Measurements from ENCODE around the gene CDH22.

CDH22 gene, protein sequence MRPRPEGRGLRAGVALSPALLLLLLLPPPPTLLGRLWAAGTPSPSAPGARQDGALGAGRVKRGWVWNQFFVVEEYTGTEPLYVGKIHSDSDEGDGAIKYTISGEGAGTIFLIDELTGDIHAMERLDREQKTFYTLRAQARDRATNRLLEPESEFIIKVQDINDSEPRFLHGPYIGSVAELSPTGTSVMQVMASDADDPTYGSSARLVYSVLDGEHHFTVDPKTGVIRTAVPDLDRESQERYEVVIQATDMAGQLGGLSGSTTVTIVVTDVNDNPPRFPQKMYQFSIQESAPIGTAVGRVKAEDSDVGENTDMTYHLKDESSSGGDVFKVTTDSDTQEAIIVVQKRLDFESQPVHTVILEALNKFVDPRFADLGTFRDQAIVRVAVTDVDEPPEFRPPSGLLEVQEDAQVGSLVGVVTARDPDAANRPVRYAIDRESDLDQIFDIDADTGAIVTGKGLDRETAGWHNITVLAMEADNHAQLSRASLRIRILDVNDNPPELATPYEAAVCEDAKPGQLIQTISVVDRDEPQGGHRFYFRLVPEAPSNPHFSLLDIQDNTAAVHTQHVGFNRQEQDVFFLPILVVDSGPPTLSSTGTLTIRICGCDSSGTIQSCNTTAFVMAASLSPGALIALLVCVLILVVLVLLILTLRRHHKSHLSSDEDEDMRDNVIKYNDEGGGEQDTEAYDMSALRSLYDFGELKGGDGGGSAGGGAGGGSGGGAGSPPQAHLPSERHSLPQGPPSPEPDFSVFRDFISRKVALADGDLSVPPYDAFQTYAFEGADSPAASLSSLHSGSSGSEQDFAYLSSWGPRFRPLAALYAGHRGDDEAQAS

DNA sequence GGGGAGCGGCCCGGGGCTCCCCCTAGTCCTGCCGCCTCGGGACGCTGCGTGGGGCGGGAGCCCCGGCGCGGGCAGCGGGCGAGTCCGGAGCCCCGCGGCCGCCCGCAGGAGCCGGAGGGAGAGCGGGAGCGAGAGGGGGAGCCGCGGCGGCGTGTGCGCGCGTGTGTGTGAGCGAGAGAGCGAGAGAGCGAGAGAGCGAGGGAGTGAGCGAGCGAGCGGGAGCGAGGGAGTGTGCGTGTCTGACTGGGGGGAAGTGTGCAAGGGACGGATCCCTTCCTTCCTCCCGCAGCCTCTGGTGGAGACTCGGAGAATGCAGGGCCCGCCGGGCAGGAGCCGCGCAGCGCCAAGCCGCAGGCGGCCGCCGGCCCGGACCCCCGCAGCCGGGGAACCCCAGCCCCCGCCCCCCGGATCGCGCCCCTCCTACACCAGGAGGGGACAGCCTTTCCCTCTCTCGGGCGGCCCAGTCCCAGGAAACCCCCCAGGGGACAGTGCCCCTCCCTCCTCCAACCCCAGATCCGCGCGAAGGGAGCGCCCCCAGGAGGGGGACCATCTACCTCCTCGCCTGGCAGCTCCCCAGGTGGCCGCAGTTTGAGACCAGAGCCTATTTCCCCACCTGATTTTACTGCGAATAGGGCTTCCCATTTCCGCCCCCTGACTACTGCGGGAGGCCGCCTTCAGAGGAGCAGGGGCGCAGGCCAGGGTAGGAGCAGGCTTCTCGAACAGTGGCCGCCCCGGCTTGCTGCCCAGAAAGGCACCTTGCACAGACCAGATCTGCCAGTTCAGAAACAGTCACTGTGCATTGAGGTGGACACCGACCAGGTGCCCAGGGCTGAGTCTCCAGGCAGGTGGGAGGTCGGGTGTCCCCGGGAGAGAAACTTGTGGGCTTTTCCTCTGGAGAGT is at the start of gene CDH22:
Gene CDH22 (minus strand): TSS at position 241 of the 900 bp plus-strand sequence. CDS start 57,204 bp downstream, outside the sequence.
- no peak for DNase-seq

DNA sequence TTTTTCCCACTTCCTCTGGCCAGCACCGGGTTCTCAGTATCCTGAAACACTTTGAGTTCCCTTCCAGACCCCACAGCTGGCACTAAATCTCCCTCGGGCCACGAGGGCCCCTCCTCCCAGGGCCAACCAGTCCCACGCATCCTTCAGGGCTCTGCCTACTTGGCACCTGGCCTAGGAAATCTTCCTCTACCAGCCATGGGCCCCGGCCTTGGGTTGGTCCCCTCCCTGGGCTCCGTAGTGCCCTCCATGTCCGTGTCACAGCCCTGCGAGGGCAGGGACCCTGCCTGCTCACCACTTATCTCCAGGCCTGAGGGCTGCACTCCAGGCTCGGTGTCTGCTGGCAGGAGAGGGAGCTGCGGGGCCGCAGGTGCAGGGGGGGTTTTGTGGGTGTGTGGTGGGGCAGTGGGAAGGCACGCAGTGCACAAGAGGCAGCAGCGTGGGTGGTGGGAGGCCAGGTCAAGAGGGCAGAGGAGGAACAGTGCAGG is 48.8 kb upstream of the CDH22 start:
- no peak for DNase-seq

DNA sequence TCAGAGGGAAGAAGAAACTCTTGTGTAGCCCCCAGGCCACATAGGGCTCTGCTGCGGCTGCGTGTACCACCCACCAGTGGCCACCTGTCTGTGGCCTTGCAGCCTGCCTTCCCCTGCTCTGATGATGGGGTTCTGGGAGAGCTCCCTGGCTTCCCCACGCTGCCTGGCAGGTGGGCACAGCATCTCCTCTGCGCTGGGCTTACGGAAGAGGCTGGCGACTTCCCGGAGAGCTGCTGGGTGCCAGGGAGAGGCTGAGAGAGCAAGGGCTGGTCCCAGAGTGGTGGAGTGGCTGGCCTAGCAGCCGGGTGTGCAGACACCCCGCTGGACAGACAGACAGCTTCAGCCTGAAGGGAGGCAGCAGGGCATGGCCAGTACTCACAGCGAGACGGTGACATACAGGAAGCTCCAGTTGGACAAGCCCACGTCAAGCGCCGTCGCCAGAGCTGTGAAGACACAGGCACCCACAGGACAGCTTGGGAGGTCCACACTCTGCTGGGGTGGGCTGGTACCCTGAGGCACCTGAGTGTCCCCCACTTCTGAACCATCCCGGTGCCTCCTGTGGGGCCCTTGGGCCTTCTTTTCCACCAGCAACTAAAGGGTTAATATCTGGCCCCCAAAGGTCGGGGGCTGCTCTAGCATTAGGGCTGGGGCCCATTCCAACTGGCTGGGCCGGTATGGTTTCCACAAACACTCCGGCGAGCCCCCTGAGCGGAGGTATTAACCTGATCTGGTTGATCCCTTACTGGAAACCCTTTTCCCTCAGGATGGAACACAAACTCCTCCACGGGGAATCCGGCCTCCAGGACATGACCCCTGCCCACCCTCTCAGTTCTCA is 48.1 kb upstream of the CDH22 start:
- no peak for DNase-seq

DNA sequence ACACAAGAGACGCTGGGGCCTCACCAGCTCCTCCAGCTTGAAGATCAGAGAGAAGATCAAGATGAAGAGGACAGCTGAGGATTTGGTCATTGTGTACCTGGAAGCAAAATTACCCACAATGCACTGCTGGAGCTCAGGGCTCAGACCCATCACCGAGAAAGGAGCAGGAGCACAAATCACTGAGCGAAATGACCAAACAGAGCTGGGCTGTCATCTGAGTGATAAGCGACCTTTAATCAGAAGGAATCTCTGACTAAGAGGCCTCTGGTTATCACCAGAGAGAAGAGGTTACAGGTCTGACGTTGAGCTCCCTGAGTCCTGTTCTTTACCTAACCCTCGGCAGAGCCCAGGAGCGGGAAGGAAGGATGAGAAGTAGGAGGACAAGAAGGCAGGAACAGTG is 47.5 kb upstream of the CDH22 start:
- no peak for DNase-seq

DNA sequence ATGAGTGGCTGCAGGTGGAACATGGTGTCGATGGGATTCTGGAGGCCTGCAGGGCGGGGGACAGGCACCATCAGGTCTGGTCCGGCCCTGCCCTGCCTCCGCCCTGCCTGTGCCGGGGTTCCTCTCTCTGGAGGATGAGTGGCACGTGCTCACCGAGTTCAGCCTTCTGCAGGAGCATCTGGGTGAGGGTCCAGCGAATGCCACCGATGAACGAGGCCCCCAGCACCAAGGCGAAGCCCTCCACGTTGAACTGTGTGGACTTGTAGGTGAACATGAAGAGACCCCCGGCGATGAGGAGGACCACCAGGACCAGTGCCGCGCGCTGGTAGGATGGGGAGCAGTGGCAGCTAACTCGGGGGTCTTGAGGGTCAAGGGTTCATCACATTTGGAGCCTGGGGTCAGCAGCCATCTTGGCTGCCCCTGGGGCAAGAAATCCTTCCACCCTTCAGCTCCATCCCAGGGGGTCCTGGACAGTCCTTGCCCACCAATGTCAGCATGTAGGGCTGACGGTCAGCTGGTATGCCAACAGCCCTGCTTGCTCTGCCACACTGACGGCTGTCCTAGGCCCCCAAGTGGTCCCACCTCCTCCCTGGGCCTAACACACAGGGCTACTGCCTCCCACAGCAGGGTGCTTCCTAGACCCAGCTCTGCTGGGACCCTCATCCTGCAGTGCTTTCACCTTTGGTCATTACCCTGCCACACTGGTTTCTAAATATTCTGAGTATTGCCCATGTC is 46.8 kb upstream of the CDH22 start:
- no peak for DNase-seq

DNA sequence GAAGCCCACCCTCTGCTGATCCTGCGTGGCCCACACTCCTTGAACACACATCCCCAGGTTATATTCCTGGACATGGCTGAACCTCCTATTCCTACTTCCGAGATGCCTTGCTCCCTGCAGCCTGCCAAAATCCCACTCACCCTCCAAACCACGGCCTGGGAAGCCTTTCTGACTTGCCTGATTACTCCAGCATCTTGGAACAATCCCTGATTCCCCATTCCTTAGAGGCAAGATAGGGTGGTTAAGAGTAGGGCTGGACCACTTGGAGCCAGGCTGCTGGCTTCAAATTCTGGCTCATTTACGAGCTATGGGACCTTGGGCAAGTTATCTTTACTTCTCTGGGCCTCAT is 45.9 kb upstream of the CDH22 start:
- no peak for DNase-seq

DNA sequence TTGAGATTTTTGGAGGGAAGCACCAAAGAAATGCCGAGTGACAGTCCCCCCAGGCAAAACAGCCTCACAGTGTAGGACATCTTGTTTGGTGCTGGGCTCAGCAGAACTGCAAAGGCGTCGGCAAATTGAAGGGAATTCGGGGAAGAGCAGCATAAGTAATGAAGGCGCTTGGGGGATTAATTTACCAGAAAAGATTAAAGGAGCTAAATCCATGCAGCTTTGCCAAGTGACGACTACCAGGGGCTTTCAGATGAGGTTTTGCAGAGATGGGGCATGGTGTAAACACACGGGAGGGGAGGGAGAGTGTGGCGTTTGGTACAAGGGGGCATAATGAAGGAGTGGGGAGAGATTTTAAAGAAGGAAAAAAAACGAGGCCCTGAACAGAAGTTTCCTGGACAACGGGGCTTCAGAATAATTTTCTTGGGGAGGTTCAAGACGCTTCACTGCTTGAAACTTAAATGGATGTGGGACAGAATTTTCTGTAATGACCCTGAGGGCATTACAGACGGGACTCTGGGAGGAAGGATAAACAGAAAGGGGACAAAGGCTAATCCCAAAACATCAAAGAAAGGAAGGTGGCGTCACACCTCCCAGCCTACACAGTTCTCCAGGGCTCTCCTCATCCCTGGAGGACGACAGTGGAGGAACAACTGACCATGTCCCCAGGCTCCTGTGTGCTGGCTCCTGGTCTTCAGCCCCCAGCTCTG is 45.4 kb upstream of the CDH22 start:
- no peak for DNase-seq

DNA sequence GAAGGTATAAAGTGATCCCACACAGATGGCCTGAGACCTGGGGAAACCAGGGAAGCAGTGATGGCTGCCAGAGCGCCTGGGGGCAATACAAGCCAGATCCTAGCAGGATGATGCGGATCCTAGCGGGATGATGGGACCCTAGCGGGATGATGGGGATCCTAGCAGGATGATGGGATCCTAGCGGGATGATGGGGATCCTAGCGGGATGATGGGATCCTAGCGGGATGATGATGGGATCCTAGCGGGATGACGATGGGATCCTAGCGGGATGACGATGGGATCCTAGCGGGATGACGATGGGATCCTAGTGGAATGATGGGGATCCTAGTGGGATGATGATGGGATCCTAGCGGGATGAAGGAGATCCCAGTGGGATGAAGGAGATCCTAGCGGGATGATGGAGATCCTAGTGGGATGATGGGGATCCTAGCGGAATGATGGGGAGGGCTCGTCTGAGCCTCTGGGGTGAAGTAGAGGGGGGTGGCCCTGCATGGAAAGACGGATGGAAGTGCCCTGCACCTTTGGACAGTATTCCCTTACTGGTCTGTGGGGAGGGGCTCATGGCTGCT is 44.2 kb upstream of the CDH22 start:
- DNase-seq, result no peak

DNA sequence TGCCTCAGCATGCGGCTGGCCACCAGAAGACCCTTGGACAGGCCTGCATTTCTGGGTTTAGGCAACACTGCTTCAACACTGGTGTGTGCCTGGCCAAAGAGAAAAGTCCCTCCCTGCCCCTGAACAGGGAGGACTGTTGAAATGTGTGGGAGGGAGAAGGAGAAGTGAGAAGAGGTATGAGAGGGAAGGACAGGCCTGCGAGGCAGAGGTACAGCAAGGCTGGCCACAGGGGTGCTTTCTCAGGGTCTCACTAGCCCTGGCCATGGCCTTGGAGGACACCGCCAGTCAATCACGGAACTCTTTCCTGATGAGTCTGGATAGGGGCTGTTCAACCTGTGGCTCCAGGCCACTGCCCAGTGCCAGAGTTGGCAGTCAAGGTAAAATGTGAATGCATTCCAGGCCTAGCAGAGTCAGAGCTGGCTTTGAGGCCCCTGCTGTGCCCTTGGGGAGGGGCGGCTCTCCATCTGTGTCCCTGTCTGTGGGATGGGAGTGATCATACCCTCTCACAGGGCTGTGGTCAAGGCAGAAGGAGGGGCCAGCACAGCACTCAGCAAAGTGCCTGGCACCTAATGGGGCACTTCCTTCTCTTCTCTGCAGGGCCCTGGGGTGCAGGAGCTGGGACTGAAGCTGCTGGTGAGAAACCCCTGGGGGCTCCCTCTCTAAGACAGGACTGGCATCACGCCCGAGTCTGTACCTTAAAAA is 43.2 kb upstream of the CDH22 start:
- no peak for DNase-seq

DNA sequence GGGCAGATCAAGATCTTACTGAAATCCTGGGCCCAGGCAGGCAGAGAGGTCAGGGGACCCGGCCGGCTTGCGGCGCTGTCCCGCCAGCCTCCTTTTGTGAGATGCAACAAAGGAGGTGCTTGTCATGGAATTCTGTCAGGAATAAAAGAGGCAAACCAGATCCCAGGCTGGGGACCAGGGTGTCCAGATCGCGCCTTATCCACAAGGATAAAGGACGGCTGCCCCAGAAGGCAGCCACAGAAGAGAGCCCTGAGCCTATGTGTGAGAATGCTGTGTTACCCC is 42.6 kb upstream of the CDH22 start:
- no peak for DNase-seq

DNA sequence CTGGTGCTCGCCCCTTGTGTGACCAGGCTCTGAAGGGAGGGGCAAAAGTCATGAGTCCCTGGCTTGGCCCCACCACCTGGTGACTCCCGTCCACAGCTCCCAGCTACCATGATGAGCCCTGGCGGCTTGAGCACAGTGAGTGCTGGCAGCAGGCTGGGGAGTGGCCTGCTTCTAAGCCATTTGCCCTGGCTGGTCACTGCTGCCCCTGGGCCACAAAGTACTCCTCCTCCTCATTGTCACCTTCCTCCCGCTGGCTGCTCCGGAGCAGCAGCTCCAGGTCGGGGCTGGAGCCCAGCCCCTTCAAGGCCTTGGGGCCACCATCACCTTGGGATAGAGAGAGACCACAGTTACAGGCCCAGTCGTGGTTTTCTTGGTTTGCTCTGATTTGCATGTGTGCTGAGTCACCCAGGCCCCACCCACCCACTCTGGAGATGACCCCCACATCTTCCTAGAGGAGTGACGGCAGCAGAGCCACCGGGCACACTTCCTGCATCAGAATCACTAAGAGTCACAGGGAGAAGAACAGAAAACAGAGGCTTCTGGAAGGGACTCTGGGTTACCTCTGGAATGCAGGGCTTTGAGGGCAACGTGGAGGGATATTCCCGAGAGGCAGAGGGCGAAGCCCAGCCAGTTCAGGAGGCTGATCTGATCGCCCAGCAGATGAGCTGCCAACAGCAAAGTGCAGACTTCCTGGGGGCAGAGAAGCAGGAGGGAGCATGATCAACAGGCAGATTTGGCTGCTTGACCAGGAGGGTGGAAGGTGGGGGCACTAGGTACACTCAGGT is 42.1 kb upstream of the CDH22 start:
- DNase-seq, result no peak

DNA sequence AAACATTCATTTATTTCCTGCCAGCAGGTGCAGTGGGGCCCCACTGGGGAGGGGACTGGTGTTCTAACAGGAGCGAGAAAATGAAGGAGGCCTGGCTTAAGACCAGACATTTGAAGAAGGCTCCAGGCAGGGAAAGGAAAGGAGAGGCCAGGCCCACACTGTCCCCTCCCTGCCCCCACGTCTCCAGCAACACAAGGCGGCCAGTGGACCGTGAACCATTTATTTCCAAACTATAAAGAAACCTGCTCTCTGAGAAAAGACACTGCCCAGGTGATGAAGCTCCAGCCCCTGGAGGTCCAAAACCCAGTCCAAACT is 41.4 kb upstream of the CDH22 start:
- peak; percentile 10 for DNase-seq

DNA sequence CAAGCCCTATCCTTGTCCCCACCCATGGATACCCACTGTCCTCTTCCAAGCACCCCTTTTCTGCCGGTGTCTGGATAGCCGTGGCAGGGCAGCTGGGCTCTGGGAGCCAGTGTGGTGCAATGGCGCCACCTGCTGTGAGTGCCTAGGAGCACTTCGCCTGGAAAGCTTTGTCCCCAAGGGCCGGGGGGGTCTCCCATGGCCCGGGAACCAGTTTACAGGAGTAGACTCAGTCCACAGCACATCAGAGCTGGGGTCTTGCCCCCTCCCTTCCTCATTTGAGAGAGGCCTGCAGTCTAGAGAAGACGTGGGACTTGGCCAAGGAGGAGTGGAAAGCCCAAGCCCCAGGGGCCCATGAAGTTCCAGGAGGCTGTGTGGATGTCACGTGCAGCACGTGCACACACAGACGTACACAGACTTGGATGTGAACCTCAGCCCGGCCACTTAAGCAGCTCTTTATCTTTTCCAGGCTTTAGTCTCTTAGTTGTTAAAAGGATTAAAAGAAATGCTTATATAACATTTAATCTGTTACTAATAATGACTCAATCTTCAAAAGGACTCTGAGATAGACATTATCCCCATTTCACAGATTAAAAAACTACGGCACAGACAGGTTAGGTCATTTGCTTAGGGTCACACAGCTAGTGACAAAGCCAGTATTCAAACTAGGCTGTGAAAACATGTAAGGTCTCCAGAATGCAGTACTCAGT is 40.9 kb upstream of the CDH22 start:
- DNase-seq, result peak; percentile 7

DNA sequence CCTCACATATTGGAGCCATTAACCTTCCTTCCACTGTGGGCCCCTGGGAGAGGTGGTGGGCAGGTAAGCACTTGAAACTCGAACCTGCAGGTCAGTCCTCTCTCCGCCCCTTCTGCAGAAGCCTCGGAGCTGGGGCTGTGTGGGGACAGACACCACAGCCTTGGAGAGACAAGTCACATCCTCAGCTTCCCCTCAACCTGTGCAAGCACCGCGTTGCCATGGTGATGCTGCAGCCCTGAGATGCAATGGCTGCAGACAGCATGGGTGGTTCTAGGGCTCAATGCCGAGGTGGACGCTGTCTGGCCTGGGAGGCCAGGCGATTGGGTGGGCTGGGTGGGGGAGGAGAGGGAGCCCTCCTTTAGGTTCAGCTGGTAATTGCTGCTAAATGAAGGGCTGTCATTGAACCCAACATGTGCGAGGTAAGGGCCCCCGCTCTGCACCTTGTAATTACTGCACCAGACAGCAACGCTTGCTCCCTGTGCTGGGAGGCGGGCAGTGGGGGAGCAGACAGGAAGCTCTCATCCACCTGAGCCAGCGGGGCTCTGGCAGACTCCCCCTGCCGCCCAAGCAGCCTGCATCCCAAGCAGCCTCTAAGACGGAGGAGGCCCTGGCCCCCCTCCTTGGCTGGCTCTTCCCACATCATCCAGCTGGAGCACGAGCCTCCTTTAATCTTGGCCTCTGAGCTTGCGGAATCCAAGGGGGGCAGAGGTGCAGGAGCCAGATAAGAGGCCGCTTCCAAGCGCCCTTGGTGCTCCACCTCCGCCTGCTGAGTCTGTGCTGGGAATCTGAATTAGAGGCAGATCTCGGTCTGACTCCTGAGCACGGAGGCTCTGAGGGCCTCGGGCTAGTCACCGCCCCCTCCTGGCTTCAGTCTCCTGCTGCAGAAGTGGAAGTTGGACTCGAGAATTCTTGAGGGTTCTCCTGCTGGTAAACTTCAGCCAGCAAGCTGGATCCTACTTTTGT is 39.8 kb upstream of the CDH22 start:
- DNase-seq, result peak; percentile 28

DNA sequence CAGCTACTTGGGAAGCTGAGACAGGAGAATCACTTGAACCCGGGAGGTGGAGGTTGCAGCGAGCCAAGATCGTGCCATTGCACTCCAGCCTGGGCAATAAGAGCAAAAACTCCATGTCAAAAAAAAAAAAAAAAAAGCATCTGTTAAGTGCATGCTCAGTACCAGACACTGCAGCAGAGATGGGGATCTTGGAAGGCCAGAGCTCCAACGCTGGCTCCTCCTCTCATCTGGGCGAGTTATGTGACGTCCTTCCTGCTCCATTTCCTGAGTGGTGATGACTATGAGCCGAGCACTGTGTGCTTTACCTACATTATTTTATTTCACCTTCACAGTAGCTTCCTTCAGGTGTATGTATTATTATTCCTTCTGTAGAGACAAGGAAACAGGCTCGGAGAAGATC is 38.5 kb upstream of the CDH22 start:
- DNase-seq, result no peak

DNA sequence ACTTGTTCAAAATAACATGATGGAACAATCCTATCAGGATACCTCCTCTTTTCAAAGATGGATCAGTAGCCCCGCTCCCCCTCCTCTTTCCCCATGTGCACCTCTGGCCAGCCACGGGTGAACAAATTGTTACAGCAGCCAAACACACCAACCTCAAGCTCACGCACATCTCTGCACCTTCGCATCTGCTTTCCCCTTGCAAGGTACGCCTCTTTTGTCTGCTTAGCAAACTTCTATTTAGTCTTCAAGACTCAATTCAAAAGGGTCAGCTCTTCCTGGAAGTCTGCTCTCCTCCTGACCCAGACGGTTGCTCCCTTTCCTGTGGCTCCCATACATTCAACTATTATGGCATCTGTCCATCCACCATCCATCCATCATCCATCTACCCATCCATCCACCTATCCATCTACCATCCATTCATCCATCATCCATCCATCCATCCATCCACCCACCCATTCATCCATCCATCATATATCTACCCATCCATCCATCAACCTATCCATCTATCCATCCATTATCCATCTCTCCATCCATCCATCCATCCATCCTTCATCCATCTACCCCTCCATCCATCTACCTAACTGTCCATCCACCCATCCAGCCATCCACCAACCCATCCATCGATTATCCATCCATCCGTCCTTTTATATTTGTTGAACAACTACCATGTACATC is 36.3 kb upstream of the CDH22 start:
- no peak for DNase-seq

DNA sequence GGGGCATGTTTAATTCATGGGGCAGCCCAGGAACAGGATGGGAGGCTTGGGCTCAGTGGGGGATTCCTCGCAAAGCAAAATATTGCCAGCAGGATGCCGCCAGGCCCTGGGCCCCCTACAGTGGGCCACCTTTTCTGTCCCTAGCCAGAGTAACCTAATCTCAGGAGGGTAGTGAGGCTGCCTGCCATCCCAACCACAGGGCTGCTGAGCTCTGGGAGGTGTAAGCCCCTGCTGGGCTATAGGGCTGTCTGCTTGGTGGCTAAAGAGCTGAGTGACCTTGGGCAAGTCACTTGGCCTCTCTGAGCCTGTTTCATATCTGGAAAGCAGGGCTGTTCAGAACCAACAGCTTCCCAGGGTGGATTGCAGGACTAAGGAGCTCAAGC is 35.7 kb upstream of the CDH22 start:
- no peak for DNase-seq

All from NCI-H187 treated with DMSO at 0.1 percent for 48 hours (cell line).